GM18526 (cell line): ENCODE results near the gene TRMT2B.
A peak's percentile ranks its signal among the peaks of the same experiment; 100 is the strongest.

Experiments used
- POLR2A ChIP-seq: IDR thresholded peaks from 3 replicates; pipeline ENCODE4 v1.6.1; 2011; ENCODE audit not compliant: insufficient read length; ENCODE audit errors: extremely low read depth

TRMT2B gene, protein sequence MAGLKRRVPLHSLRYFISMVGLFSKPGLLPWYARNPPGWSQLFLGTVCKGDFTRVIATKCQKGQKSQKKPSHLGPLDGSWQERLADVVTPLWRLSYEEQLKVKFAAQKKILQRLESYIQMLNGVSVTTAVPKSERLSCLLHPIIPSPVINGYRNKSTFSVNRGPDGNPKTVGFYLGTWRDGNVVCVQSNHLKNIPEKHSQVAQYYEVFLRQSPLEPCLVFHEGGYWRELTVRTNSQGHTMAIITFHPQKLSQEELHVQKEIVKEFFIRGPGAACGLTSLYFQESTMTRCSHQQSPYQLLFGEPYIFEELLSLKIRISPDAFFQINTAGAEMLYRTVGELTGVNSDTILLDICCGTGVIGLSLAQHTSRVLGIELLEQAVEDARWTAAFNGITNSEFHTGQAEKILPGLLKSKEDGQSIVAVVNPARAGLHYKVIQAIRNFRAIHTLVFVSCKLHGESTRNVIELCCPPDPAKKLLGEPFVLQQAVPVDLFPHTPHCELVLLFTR

DNA sequence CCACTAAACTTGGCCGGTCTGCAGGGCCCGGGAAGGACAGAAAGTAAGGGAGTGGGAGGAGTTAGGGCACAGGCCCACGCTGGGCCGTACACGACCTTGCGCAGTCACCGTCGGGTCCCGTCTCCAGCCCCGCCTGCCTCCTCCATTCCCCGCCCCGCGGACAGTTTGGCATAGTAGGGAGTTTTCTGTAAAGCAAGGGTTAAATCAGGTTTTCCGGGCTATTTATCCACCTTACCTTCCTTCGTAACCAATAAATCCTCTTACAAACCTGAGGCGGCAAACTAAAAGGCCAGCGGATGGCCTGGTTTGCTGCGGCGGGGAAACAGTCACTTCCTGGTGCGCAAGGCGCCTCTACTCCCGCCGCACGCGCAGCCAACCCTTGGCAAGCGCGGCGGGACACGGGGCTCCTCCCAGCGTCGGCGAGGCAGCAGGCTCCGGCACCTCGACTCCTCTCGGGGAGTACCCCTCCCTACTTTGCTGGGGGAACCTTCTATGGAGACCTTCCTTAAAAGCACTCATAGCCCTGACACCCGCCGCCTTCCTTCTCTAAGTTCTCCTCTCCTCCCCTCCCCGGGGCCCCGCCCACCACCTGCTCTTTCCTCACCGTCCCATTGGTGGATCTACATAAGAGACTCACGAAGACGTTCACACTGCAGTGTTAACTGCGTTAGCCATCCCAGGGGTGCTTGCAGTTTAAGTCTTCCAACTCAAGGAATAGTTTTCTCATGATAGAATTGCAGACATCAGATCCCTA is at the start of gene TRMT2B:
TSS of gene TRMT2B (minus strand) at position 563 of the 754 bp plus-strand sequence. CDS start 9,822 bp downstream, outside the sequence.
- peak; percentile 51 for TF ChIP-seq POLR2A

DNA sequence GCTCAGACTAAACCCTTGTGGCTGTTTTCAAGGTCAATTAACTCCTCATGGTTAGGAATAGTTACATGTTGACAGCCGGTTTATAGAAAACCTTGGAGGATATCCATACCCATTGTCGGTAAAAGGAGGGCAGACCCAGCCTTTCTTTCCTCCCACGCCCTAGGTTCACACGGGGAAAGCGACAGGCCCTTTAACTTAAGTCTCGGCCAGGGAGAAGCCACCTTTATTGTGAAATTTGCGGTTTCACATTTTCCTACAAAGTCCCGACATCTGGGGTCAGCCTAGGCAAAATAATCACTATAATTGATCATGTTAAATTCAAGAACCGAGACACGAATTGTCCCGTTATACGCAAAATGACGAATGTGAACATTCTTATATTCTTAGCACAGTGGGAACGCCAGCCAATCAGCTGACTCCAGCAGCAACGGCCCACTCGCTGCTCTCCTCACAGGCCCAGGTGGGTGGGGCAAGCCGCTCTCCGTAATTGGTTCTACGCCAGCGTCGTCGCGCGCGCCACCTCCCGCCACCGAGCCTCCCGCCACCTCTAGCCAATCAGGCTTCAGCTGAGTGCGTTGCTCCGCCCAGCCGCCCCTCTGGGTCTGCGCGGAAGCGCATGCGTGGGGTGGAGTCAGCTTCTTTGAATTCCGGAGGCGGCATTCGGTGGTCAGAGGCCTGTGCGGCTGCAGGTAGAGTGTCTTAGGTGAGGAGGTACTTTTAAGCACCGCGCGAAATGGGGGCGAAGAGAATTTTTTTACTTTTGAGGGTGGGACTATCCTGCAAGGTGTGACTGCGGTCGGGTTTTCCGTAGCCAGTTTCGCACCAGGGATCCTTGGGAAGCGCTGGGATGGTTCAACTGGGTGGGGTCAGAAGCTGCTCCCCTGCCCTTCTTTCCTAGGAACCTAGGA is 45.9 kb upstream of the TRMT2B start, which contains the start of gene CENPI:
TSS of gene CENPI (plus strand) at position 659 of the 908 bp plus-strand sequence. CDS start 2,867 bp downstream, outside the sequence.
- TF ChIP-seq POLR2A = peak; percentile 39

DNA sequence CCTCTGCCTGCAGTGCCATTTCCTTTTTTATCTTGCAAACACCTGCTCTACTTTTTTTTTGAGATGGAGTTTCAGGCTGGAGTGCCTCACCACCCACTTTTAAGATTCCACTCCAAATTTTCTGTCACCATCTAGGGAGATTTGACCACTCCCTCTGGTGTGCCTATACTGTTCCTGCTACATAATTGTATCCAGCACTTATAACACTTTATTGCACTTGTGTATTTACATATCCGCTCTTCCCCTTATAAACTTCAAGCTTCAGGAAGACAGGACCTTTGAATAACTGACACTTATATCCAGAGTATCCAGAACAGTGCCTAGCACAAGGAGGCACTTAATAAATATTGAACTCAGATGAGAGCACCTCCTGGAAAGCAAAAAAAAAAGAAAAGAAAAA is 39.9 kb upstream of the TRMT2B start:
- no peak for TF ChIP-seq POLR2A

DNA sequence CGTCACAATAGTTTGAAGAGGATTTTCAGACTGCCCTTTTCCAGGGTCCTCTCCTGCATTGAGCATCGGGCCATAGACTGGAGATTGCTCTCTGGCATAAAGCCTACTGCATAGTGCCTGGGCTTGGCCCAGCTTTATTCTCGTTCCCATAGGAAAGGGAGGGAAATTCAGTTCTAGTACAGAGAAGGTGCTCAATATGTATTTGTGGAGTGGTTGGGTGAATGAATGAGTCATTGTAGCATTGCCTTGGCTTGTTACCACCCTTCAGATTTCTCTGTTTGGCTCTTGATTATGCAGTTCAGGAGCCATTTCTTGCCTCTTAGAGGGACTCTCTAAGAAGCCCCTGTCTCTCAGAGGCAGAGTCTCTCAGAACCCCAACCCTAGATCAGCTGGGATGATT is 29.3 kb upstream of the TRMT2B start:
- no peak for TF ChIP-seq POLR2A

DNA sequence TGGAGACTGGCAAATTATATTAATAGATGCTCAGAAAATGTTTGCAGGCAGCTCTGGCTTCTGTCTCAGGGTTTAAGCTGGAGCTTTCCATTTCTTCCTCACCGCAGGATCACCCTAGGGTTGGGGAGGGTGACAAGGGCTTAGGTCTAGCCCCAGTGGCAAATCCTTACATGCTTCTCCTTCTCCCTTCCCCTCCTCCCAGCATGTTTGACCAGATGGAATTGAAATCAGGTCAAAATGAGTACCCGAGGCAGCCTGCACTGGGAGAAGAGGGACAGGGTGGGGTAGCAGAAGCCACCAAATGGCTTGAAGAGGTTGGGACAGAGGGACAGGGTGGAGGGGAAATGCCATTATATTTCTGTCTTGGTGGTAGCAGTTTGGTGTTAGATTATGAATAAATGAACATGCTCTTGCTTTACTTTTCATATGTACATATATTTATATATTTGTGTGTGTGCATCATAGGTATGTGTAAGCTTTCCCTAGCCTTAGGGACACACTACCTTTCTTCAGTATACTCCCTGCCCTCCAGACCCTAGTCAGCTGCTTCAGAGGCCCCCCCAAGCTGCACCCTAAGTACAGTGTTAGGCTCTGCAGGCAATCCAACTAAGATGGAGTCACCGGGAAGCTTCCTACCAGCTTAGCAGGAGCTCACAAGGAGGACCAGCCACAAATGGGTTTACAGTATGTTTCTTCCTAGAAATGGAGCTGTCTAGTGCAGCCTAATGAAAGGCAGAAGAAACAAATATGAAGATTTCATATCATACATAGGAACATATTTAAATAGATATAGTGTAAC is 28.6 kb upstream of the TRMT2B start:
- no peak for TF ChIP-seq POLR2A

DNA sequence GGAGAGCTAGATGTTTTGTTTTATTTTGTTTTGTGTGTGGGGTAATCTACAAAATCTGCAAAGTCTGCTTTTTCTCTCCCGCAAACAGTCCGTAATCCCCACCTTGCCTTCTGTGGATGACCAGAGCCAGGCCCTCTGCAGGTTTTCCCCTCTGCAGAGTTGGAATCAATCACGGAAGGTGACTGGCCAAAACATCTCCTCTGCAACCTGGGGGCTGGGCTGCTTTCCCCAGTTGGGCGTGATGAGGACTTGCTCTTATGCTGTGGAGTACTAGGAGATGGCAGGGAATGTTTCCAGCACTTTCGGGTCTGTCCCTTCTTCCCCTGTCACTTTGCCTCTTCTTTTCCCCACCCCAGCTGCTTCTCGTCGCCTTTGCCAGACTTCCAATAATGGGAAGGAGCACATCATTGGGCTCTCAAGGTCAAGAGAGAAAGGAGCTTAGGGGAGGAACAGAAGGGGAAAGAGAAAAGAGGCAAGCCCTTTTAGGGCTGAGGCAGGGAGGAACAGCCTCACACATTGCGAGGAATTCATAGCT is 27.9 kb upstream of the TRMT2B start:
- TF ChIP-seq POLR2A = no peak

DNA sequence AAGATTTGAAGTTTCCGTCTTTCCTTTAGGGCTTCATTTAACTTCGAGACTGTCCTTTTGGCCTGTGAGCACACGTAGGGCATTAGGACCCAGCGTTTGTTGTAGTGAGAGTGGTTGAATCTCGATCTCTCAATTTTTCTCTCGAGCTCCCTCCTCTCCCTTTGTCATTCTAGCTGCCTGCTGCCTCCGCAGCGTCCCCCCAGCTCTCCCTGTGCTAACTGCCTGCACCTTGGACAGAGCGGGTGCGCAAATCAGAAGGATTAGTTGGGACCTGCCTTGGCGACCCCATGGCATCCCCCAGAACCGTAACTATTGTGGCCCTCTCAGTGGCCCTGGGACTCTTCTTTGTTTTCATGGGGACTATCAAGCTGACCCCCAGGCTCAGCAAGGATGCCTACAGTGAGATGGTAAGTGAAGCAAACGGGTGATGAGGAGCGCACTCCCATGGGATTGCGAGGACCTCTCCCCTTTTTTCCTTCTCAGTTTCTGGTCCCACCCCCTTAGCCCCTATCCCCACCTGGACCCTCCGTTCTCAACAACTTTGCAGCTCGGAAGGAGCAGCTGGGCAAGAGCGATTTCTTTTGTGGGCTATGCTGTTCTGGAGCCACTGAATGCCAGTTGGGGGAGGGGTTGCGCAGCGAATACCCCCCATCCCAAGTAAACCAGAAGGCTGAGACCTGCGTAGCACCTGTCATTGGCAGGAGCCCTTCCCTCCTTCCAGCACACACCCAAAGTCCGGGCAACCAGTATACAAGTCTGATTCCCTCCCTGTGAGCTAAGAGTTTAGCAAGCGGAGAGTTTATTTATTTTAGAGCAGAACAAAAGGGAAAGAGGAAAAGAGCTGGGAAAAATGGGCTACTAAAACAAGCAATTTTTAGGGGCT is 27.0 kb upstream of the TRMT2B start, which contains the start of gene TMEM35A:
TSS of gene TMEM35A (plus strand) at position 164 of the 883 bp plus-strand sequence. CDS start at position 288, 124 bp downstream.
- TF ChIP-seq POLR2A = no peak

DNA sequence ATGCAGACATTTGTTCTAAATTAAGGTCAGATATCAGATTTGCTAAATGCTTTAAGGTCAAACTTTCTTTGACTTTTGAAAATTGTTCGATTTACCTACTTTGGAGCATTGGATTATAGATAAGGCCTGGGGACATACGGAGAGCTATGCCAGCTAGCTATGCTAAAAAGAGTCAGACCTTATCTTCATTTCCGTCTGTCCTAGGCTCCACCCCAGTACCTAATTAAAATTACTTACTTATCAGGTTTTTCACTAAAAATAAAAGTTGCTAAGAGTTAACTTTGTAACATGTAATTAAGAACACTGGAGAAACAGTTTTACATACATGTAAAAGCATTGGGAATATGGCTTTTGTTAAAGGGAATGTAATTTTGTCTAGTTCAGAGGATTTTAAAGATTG is 19.7 kb upstream of the TRMT2B start:
- no peak for TF ChIP-seq POLR2A

DNA sequence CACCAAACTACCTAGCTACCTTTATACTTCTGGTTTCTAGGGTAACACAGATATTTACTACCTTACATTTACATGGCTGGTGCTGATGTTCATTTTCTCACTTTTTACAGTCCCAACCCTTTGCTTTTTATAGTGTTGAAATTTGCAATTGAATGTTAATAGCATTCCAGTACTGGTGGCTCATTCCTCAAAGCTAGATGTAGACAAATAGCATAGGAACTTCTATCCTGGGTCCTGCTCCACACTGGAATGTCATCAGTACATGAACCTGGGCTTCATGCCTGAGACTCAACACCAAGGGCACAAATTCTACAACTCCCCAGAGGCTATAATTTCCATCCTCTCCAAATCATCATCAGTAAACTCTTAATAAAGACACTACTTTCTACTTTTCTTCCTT is 10.3 kb upstream of the TRMT2B start:
- no peak for TF ChIP-seq POLR2A

DNA sequence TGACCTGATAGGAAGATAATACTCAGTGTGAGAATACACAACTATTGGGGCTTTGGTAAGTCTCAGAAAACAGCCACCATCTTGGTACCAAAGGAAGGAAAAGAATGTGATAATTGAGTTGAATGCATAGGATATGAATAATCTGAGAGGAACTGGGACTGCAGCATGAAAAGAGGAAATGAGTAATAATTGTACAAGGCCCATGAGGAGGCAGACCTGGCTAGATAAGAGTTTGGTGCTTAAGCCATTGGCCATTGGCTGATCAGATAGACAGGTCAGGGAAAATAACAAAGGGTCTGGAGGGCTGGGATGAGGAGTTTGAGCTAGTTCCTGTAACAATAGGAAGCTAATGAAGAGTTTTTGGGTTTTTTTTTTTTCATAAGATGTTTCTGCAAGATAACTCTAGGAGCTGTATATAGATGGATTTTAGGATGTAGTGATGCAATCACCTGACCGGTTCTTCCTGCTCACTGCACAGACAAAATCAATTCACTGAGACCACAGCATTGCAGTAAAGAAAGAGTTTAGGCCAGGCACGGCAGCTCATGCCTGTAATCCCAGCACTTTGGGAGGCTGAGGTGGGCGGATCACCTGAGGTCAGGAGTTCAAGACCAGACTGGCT is 5.3 kb upstream of the TRMT2B start:
- TF ChIP-seq POLR2A = no peak

DNA sequence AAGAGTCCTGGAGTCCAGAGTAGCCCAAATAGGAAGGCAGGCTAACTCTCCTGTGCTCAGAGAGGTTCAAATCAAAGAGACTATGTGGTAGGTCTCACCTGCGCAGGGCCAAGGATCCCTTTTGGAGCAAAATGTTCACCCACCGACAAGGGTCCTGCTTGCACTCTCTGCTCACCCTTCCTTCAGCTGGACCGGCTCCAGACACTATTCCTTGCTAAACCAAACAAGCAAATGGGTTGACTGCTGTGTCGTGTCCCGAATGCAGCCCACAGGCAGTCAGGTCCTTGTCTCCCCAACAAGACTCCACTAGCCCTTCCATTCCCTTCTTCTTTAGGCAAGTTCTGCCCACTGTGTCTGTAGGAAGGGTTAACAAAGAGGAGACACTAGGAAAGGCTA is 760 bp downstream of the TRMT2B start:
- TF ChIP-seq POLR2A = no peak

DNA sequence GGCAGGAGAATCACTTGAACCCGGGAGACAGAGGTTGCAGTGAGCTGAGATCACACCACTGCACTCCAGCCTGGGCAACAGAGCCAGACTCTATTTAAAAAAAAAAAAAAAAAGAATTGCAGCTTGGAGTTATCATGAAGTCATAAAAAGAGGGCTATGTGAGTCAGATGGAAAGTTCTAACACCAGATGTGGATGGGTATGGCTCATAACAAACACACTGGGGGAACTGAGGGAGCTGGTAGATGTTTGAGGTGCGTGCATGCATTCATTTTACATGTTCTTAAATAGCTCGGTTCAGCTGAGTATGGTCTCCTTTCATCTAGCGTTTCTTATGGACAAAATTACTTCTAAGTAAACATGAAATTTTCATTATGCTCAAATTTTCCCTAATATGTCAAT is 11.7 kb downstream of the TRMT2B start:
- no peak for TF ChIP-seq POLR2A
